Thyroid gland (tissue), 4 donors: ENCODE data around the gene NDUFA8. TPM values are rescaled to one million over a fixed set of nuclear protein-coding genes. Genes with fewer than 3 reads are reported as not detected.

Experiments
- DNase-seq, 2 donors: peaks; one replicate each; pipeline ENCODE4 v3.0.0-alpha.2; 2019
- H3K27ac ChIP-seq, 3 donors: fragments of 200-600 bp; sonication (generic); 1 replicate in 2 of 3; 2 replicates in 1 of 3; pipeline ENCODE4 v1.5.1; 2016 to 2019; ENCODE audit warnings: mild to moderate bottlenecking in 1 of 3, moderate library complexity in 1 of 3
- H3K27me3 ChIP-seq: fragments of 200-600 bp; sonication (generic); one replicate; pipeline ENCODE4 v1.5.1; 2019
- H3K36me3 ChIP-seq, 2 donors: fragments of 200-600 bp; sonication (generic); one replicate each; pipeline ENCODE4 v1.5.1; 2016 to 2019
- H3K4me1 ChIP-seq, 2 donors: fragments of 200-600 bp; sonication (generic); one replicate each; pipeline ENCODE4 v1.5.1; 2017 to 2019
- H3K4me3 ChIP-seq, 3 donors: fragments of 200-600 bp; sonication (generic); replicated peaks in 1 of 3; 1 replicate in 2 of 3; 2 replicates in 1 of 3; pipeline ENCODE4 v1.5.1; 2016; ENCODE audit warnings: mild to moderate bottlenecking in 1 of 3
- H3K9me3 ChIP-seq: fragments of 200-600 bp; sonication (generic); one replicate; pipeline ENCODE4 v1.5.1; 2017
- POLR2A ChIP-seq, 2 donors: fragments of 450-650 bp; IDR thresholded peaks; one replicate each; pipeline ENCODE4 v1.6.1; 2017; ENCODE audit warnings: antibody characterized with exemption in 2 of 2, mild to moderate bottlenecking in 2 of 2, moderate library complexity in 1 of 2
- WGBS, 2 donors: methylation state at CpG; one replicate each; pipeline ENCODE4 v1.1.5; 2017; 5-methylcytosine and 5-hydroxymethylcytosine counted together
- intact Hi-C: fragments of 100-400 bp; cut with DNase I; formaldehyde crosslinking; loops from one replicate; pipeline ENCODE4 v1.15.1; 2023
- total RNA-seq, 4 donors: library from RNA; depleted of rRNA; stranded (reverse); fragments of >200 nt; gene quantifications; one replicate each; pipeline ENCODE4 v1.2.3, GENCODE V29; 2016
- TF ChIP-seq, protein P1 (sequence below), 6 experiments: fragments of 200-600 bp in 3 of 6; fragments of 450-650 bp in 3 of 6; sonication (generic) in 3 of 6; IDR thresholded peaks; one replicate each; pipeline ENCODE4 v1.5.1; 2016 to 2019; ENCODE audit warnings: antibody characterized with exemption in 6 of 6, mild to moderate bottlenecking in 2 of 6, inconsistent platforms in 1 of 6, moderate library complexity in 1 of 6

NDUFA8 gene
- total RNA-seq, 4 donors from 2014 or later: 18.1 to 70.7 (median 53.2) TPM

DNA sequence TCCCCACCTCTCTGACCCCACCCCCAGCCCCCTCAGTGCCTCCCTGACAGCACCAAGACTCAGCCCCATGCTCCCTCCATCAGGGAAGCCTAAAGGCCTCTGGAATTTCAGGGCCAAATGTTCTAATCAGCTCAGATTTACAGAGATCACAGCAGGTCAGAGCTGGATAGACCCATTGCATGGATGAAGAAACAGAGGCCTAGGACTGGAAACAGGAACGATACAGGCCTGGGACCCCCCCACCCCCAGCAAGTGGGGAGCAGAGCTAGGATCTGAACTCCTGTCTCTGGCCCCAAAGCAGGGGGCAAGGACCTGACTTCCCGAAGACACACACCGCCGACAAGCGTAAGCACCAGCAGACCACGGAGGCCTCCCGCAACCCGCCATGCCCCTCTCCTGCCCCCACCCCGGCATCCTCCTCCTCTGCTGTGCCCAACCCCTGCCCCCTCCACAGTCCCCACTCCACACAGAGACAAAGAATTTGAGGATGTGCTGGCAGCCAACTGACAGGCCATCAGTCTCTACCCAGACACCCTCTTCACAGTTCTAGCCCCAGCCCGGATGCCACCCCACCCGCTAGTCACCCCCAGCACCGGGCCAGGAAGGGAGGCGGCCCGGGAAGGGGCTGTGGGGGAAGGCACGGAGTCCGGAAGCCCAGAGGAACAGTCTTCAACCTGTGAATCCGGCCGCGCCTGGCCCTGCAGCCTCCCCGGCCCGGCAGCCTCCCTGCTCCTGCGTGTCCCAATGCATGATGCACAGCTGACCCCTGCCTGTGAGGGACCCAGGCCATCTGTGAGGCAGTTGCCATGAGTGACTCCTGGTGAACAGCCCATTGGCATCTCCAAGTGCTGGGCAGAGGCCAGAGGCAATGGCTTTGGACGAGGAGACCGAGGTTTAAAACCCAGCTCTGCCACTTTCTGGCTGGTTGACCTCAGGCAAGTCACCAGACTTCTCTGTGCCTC, 31.3 kb downstream of the NDUFA8 start:
- no peak overlapping the region for H3K4me3 ChIP-seq
- no peaks in the 10 kb centered on the region for H3K36me3 ChIP-seq
- H3K4me1 ChIP-seq: peaks cover 0 to 19% of the 10 kb centered on the region in 2 donors
- TF ChIP-seq POLR2A (IDR thresholded peaks at IDR 0.05): no peak
- TF ChIP-seq, protein P1, sequence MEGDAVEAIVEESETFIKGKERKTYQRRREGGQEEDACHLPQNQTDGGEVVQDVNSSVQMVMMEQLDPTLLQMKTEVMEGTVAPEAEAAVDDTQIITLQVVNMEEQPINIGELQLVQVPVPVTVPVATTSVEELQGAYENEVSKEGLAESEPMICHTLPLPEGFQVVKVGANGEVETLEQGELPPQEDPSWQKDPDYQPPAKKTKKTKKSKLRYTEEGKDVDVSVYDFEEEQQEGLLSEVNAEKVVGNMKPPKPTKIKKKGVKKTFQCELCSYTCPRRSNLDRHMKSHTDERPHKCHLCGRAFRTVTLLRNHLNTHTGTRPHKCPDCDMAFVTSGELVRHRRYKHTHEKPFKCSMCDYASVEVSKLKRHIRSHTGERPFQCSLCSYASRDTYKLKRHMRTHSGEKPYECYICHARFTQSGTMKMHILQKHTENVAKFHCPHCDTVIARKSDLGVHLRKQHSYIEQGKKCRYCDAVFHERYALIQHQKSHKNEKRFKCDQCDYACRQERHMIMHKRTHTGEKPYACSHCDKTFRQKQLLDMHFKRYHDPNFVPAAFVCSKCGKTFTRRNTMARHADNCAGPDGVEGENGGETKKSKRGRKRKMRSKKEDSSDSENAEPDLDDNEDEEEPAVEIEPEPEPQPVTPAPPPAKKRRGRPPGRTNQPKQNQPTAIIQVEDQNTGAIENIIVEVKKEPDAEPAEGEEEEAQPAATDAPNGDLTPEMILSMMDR (IDR thresholded peaks at IDR 0.05): no peak
- H3K27ac ChIP-seq: no peak overlapping the region
- intact Hi-C loops: loop anchor here (10.0 kb wide), 1 partner anchor 327 kb away; no protein-coding TSS in a partner anchor
- DNase-seq: peak; percentile 20 to 22
- WGBS, 2 donors: 64 to 76% methylated on average over 16 to 24 of the region's 24 CpGs
- no peaks in the 10 kb centered on the region for H3K27me3 ChIP-seq
- H3K9me3 ChIP-seq: no peaks in the 10 kb centered on the region

- intact Hi-C loops: loop anchor here (10.0 kb wide), 1 partner anchor 327 kb away; no protein-coding TSS in a partner anchor
Observed at GRCh38 chr9:122127396-122127798, 32.2 kb downstream of the NDUFA8 start.

GRCh38 chr9:122126331-122127261, 33.0 kb downstream of the NDUFA8 start:
- TF ChIP-seq, protein P1 (IDR thresholded peaks at IDR 0.05): no peak
- no peak for TF ChIP-seq POLR2A (IDR thresholded peaks at IDR 0.05)
- no peak overlapping the region for H3K27ac ChIP-seq
- H3K4me1 ChIP-seq: peaks cover 0 to 19% of the 10 kb centered on the region in 2 donors
- H3K4me3 ChIP-seq: no peak overlapping the region
- intact Hi-C loops: loop anchor here (10.0 kb wide), 1 partner anchor 328 kb away; no protein-coding TSS in a partner anchor
- DNase-seq: no peak
- no peaks in the 10 kb centered on the region for H3K27me3 ChIP-seq
- H3K36me3 ChIP-seq: no peaks in the 10 kb centered on the region
- no peaks in the 10 kb centered on the region for H3K9me3 ChIP-seq
- 16 to 24% methylated on average over 41 to 50 of the region's 64 CpGs for WGBS, 2 donors

More at GRCh38 chr9:122127396-122127798, 32.2 kb downstream of the NDUFA8 start:
- no peak for DNase-seq
- Histone ChIP-seq H3K4me3 (no peak overlapping the region), H3K9me3 (no peaks in the 10 kb centered on the region), H3K27ac (no peak overlapping the region), H3K36me3 (no peaks in the 10 kb centered on the region), H3K27me3 (no peaks in the 10 kb centered on the region), H3K4me1 (peaks cover 0 to 19% of the 10 kb centered on the region in 2 donors)
- TF ChIP-seq, protein P1 (IDR thresholded peaks at IDR 0.05): no peak
- no peak for TF ChIP-seq POLR2A (IDR thresholded peaks at IDR 0.05)
- WGBS, 2 donors: 59 to 60% methylated on average over 6 to 9 of the region's 10 CpGs

DNA sequence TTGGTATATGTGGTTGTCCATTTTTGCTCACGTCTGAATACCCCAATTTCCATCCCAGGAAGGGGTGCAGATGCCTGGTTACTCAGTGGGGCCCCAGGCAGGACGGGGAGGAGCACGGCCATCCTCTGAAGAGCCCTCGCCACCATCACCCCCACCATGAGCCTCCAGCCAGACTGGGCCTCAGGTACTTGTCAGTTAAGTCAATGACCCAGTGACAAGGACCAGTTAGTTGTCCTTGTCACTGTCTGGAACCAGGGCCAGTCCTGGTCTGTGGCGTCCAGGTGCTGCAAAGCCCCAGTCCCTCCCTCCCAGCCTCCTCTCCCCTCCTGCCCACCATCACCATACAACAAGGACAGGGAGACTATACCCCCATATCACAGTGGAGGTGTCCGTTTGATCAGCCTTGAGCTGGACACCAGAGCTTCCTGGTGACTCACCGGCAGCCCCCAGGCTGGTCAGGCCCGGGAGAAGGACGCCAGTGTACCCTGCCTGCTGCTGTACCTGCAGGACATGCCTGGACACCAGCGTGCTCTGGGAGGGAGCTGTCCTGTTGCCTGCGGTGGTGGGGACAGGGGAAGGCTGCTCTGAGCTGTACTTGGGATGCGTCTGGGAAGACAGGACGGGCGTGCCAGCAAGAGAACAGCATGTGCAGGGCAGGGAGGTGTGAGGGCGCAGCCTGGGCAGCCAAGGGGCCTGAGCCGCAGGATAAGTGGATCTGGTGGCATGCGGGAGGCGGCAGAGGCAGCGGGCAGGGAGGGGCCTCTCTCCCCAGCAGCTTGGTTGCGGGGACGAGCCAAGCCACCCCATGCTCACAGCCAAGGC, 33.9 kb downstream of the NDUFA8 start:
- Histone ChIP-seq H3K36me3 (no peaks in the 10 kb centered on the region), H3K4me1 (peaks cover 0 to 19% of the 10 kb centered on the region in 2 donors), H3K27ac (no peak overlapping the region), H3K27me3 (no peaks in the 10 kb centered on the region), H3K4me3 (no peak overlapping the region), H3K9me3 (no peaks in the 10 kb centered on the region)
- 39 to 42% methylated on average over 7 to 21 of the region's 21 CpGs for WGBS, 2 donors
- intact Hi-C loops: loop anchor here (2.0 to 10.0 kb wide), 2 partner anchors 225 to 329 kb away; no protein-coding TSS in a partner anchor
- DNase-seq: no peak
- no peak for TF ChIP-seq POLR2A (IDR thresholded peaks at IDR 0.05)
- TF ChIP-seq, protein P1 (IDR thresholded peaks at IDR 0.05): no peak
